Fibroblast of lung (primary cell): Measurements from ENCODE around the gene SORCS2. TPM values are rescaled to one million over a fixed set of nuclear protein-coding genes. Genes with fewer than 3 reads are reported as not detected.

Experiments
- DNase-seq, 2 donors: peaks; one replicate each; pipeline versions ENCODE4 v3.0.0 to v3.0.0-alpha.2; 2010; ENCODE audit warnings: low read depth in 2 of 2
- H2AFZ ChIP-seq: 2 replicates; pipeline ENCODE4 v1.5.1; 2012; ENCODE audit warnings: low read length, control low read depth, inconsistent platforms
- H3K27ac ChIP-seq: 2 replicates; pipeline ENCODE4 v1.5.1; 2011; ENCODE audit warnings: low read length, control low read depth; ENCODE audit not compliant: insufficient read depth
- H3K27me3 ChIP-seq: 2 replicates; pipeline ENCODE4 v1.5.1; 2011; ENCODE audit warnings: mild to moderate bottlenecking, low read length; ENCODE audit not compliant: control insufficient read depth, insufficient read depth
- H3K36me3 ChIP-seq: 2 replicates; pipeline ENCODE4 v1.5.1; 2011; ENCODE audit warnings: low read length; ENCODE audit not compliant: control insufficient read depth, insufficient read depth
- H3K4me1 ChIP-seq: 2 replicates; pipeline ENCODE4 v1.5.1; 2011; ENCODE audit warnings: low read length; ENCODE audit not compliant: control insufficient read depth, insufficient read depth; ENCODE audit errors: extremely low read depth
- H3K4me2 ChIP-seq: 2 replicates; pipeline ENCODE4 v1.5.1; 2011; ENCODE audit warnings: low read length, control low read depth; ENCODE audit not compliant: insufficient read depth; ENCODE audit errors: extremely low read depth
- H3K4me3 ChIP-seq, 4 experiments: fragments of 200-600 bp in 1 of 4; sonication (generic) in 1 of 4; replicated peaks in 1 of 4; 2 replicates each; pipeline ENCODE4 v1.5.1; 2011 to 2016; ENCODE audit warnings: low read length in 4 of 4, low read depth in 3 of 4, mild to moderate bottlenecking in 3 of 4, control low read depth in 2 of 4, inconsistent platforms in 1 of 4, mixed read lengths in 1 of 4; ENCODE audit not compliant: insufficient read depth in 1 of 4; ENCODE audit errors: control extremely low read depth in 1 of 4
- H3K79me2 ChIP-seq: 2 replicates; pipeline ENCODE4 v1.5.1; 2012; ENCODE audit warnings: mild to moderate bottlenecking, low read length, inconsistent platforms; ENCODE audit not compliant: control insufficient read depth, insufficient read depth
- H3K9ac ChIP-seq: 2 replicates; pipeline ENCODE4 v1.5.1; 2011; ENCODE audit warnings: mild to moderate bottlenecking, low read length, control low read depth; ENCODE audit not compliant: insufficient read depth
- H3K9me3 ChIP-seq: 2 replicates; pipeline ENCODE4 v1.5.1; 2012; ENCODE audit warnings: low read depth, low read length; ENCODE audit not compliant: control insufficient read depth, insufficient read depth
- H4K20me1 ChIP-seq: 2 replicates; pipeline ENCODE4 v1.5.1; 2011; ENCODE audit warnings: low read length; ENCODE audit not compliant: control insufficient read depth, insufficient read depth; ENCODE audit errors: extremely low read depth
- EZH2 ChIP-seq: IDR thresholded peaks from 2 replicates; pipeline ENCODE4 v1.5.1; 2012; ENCODE audit warnings: low read length, control low read depth, mild to moderate bottlenecking; ENCODE audit errors: missing control alignments
- polyA plus RNA-seq, 2 donors: library from polyadenylated mRNA; depleted of rRNA in 1 of 2; stranded (reverse) in 1 of 2; unstranded in 1 of 2; fragments of >200 nt; gene quantifications; 2 replicates each; pipeline ENCODE4 v1.2.1, GENCODE V29; 2011 to 2012; ENCODE audit warnings: missing spikeins in 1 of 2
- total RNA-seq: library from RNA; depleted of rRNA; stranded (reverse); fragments of >200 nt; gene quantifications from 2 replicates; pipeline ENCODE4 v1.2.1, GENCODE V29; 2014
- TF ChIP-seq, protein P1 (sequence below), 2 donors: IDR thresholded peaks in 1 of 2; conservative IDR thresholded peaks in 1 of 2; 1 replicate in 1 of 2; 2 replicates in 1 of 2; pipeline ENCODE4 v1.5.1; 2011 to 2012; ENCODE audit warnings: low read length in 2 of 2, control low read depth in 1 of 2, inconsistent platforms in 1 of 2, low read depth in 1 of 2, mild to moderate bottlenecking in 1 of 2

SORCS2 gene
- total and polyA plus RNA-seq, 2 donors (not counting 1 experiment from before 2014, with no cell fraction given), result 0.17 to 0.41 TPM

DNA sequence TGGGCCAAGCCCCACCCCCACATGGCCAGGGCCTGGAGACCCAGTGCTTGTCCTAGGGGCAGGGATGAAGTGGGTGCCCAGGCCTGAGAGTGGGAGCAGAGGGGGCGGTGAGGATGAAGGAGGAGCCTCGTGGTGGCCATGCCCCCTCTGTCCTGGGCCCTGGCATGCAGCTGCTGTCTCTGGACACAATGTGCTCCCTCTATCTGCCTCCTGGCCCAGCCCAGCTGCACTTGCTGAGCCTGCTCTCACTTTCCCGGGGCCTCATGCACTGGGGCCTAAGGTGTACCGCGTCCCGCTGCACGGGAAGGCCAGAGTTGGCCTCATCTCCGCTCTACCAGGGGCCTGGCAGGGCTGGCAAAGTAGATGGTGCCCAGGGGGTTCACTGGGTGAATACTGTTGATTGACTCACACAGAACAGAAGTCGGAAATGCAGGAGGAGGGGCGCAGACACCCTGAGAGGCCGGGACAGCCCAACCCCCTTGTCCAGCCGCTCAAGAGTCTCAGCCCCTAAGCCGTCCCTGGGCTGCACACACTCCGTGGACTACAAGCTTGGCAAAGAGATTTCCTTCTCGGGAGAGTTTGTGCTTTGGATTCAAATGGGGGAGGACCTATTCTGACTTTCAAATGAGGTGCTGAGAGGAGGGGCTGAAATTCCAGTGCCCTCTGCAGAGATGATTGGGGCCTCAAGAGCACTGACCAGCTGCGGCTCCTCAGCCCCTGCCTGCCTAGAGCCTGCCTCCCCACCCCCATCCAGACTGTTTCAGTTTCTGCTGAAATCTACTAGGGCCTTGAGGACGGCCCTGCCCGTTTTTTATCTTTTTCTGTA lies 130.0 kb downstream of the SORCS2 start:
- no peaks in the 10 kb centered on the region for H3K9me3 ChIP-seq
- DNase-seq, result peak in 1 of 2 donors; percentile 24
- TF ChIP-seq, protein P1, sequence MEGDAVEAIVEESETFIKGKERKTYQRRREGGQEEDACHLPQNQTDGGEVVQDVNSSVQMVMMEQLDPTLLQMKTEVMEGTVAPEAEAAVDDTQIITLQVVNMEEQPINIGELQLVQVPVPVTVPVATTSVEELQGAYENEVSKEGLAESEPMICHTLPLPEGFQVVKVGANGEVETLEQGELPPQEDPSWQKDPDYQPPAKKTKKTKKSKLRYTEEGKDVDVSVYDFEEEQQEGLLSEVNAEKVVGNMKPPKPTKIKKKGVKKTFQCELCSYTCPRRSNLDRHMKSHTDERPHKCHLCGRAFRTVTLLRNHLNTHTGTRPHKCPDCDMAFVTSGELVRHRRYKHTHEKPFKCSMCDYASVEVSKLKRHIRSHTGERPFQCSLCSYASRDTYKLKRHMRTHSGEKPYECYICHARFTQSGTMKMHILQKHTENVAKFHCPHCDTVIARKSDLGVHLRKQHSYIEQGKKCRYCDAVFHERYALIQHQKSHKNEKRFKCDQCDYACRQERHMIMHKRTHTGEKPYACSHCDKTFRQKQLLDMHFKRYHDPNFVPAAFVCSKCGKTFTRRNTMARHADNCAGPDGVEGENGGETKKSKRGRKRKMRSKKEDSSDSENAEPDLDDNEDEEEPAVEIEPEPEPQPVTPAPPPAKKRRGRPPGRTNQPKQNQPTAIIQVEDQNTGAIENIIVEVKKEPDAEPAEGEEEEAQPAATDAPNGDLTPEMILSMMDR (conservative IDR thresholded peaks at IDR 0.05 in 1 of 2, IDR thresholded peaks at IDR 0.05 in 1 of 2; ENCODE audit: low read depth in 1 of 2, low read length in 2 of 2), result no peak
- no peak for TF ChIP-seq EZH2
- no peak overlapping the region for H3K4me3 ChIP-seq
- H2AFZ ChIP-seq, result no peak overlapping the region
- H3K27me3 ChIP-seq, result peaks cover 2% of the 10 kb centered on the region
- no peaks in the 10 kb centered on the region for H4K20me1 ChIP-seq
- no peaks in the 10 kb centered on the region for H3K79me2 ChIP-seq
- H3K36me3 ChIP-seq, result no peaks in the 10 kb centered on the region
- no peaks in the 10 kb centered on the region for H3K4me1 ChIP-seq
- H3K4me2 ChIP-seq, result no peak overlapping the region
- H3K9ac ChIP-seq, result no peak overlapping the region
- H3K27ac ChIP-seq, result no peak overlapping the region

DNA sequence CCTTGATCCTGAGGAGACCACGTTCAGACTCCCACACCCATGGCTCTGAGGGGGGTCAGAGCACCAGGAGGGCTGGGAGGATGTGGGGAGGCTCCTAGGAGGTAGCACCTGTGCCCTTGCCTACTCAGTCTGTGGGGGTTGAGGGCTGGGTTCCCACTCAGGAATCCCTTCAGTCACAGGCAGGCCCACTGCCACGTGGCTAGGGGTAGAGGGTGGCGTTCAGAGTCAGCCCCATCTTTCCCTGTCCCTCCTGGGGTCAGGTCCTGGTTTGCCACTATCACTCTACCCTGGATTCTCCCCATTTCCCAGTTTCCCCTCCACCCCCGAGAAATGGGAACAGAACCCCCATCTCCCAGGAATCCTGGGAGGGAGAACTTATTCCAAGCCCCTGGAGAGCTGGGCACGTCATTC lies 131.1 kb downstream of the SORCS2 start:
- no peak overlapping the region for H2AFZ ChIP-seq
- H3K9me3 ChIP-seq, result no peaks in the 10 kb centered on the region
- no peaks in the 10 kb centered on the region for H4K20me1 ChIP-seq
- no peak for TF ChIP-seq EZH2
- TF ChIP-seq, protein P1 (conservative IDR thresholded peaks at IDR 0.05 in 1 of 2, IDR thresholded peaks at IDR 0.05 in 1 of 2; ENCODE audit: low read depth in 1 of 2, low read length in 2 of 2), result no peak
- no peak overlapping the region for H3K4me3 ChIP-seq
- H3K27ac ChIP-seq, result no peak overlapping the region
- H3K27me3 ChIP-seq, result peaks cover 2% of the 10 kb centered on the region
- no peaks in the 10 kb centered on the region for H3K36me3 ChIP-seq
- H3K4me2 ChIP-seq, result no peak overlapping the region
- no peak for DNase-seq
- H3K4me1 ChIP-seq, result no peaks in the 10 kb centered on the region
- no peak overlapping the region for H3K9ac ChIP-seq
- H3K79me2 ChIP-seq, result no peaks in the 10 kb centered on the region

DNA sequence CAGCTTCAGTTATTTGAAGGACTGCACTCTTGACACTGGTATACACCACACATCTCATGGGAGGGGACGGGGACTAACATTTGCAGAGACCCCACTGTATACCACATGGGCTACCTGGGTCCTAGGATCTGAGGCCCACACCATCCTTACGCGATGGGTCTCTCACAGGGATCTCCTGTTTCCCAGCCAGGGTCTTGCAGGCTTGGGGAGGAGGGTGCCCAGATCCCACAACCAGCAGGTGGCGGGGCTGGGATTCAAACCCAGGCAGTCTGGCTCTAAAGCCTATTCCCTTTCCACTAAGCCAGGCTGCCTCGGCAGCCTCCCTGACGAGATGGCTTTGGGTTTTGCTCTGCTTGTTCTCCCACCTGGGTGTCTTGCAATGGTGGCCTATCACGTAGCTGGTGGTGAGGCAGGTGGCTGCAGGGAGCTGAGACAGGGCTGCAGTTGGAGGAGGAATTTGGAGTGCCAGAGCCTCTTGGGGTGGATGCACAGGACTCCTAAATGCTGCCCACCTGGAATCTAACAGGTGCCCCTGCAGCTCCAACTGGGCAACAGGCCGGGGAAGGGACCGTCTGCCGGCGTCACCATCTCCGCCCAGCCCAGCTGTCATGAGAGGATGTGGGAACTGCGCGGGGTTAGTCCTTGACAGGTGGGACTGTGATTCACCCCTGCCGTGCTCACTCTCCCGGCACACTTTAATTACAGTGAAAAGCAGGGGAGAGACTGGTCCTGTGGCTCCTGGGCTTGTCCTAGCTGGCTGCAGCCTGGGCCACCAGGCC lies 131.7 kb downstream of the SORCS2 start:
- TF ChIP-seq, protein P1 (conservative IDR thresholded peaks at IDR 0.05 in 1 of 2, IDR thresholded peaks at IDR 0.05 in 1 of 2; ENCODE audit: low read depth in 1 of 2, low read length in 2 of 2), result no peak
- TF ChIP-seq EZH2, result no peak
- no peak overlapping the region for H3K27ac ChIP-seq
- H2AFZ ChIP-seq, result no peak overlapping the region
- H3K4me3 ChIP-seq, result no peak overlapping the region
- H3K79me2 ChIP-seq, result no peaks in the 10 kb centered on the region
- peaks cover 2% of the 10 kb centered on the region for H3K27me3 ChIP-seq
- H3K9ac ChIP-seq, result no peak overlapping the region
- no peaks in the 10 kb centered on the region for H3K36me3 ChIP-seq
- no peaks in the 10 kb centered on the region for H3K4me1 ChIP-seq
- DNase-seq, result no peak
- no peaks in the 10 kb centered on the region for H4K20me1 ChIP-seq
- H3K4me2 ChIP-seq, result no peak overlapping the region
- H3K9me3 ChIP-seq, result no peaks in the 10 kb centered on the region
